OCI-LY7 (cell line): ENCODE data around the gene TMEM213. TPM values are rescaled to one million over a fixed set of nuclear protein-coding genes. Genes with fewer than 3 reads are reported as not detected.

Source experiments
- BruUV-seq: library from RNA; stranded (reverse); fragments of 400-500 nt; replicated peaks from 2 replicates; lab custom pipeline; 2021; lab: Mats Ljungman, UMichigan
- CTCF ChIA-PET: fragments of 300-600 bp; sonication (Branson Sonifier 250); formaldehyde crosslinking; loops from one replicate; lab custom pipeline; 2022; ENCODE audit warnings: antibody characterized with exemption; ENCODE audit not compliant: unreplicated experiment; lab: Charles Lee
- POLR2A ChIA-PET: fragments of 300-600 bp; sonication (Branson Sonifier 250); formaldehyde crosslinking; loops from one replicate; lab custom pipeline; 2022; ENCODE audit warnings: antibody characterized with exemption; lab: Charles Lee
- DNase-seq: peaks from one replicate; pipeline ENCODE4 v3.0.0-alpha.2; 2015; ENCODE audit warnings: low spot score
- H2AFZ ChIP-seq: fragments of 200-600 bp; sonication (generic), shearing (Covaris generic); 2 replicates; pipeline ENCODE4 v1.6.1; 2014; ENCODE audit warnings: mild to moderate bottlenecking, antibody characterized with exemption, low read length, moderate library complexity
- H3K27ac ChIP-seq: fragments of 200-600 bp; sonication (generic); 2 replicates; pipeline ENCODE4 v1.5.1; 2014; ENCODE audit warnings: mixed run types, low read depth, mild to moderate bottlenecking, moderate library complexity, low read length, inconsistent platforms; ENCODE audit not compliant: poor library complexity, severe bottlenecking
- H3K36me3 ChIP-seq: fragments of 200-600 bp; sonication (generic); 2 replicates; pipeline ENCODE4 v1.6.1; 2014; ENCODE audit warnings: mild to moderate bottlenecking, antibody characterized with exemption, low read length, moderate library complexity, mixed read lengths; ENCODE audit not compliant: insufficient read depth
- H3K4me1 ChIP-seq: fragments of 200-600 bp; sonication (generic); 2 replicates; pipeline ENCODE4 v1.5.1; 2014; ENCODE audit warnings: mild to moderate bottlenecking, low read length; ENCODE audit not compliant: insufficient read depth, poor library complexity, severe bottlenecking
- H3K4me2 ChIP-seq: fragments of 200-600 bp; sonication (generic); 2 replicates; pipeline ENCODE4 v1.6.1; 2014; ENCODE audit warnings: mild to moderate bottlenecking, low read length
- H3K4me3 ChIP-seq: fragments of 200-600 bp; sonication (generic); 2 replicates; pipeline ENCODE4 v1.5.1; 2014; ENCODE audit warnings: mild to moderate bottlenecking, low read depth, low read length; ENCODE audit not compliant: poor library complexity, severe bottlenecking
- H3K79me2 ChIP-seq: fragments of 200-600 bp; sonication (generic); 2 replicates; pipeline ENCODE4 v1.6.1; 2016; ENCODE audit warnings: low read depth, mild to moderate bottlenecking, low read length, moderate library complexity, mixed read lengths; ENCODE audit not compliant: insufficient read depth
- H3K9me2 ChIP-seq: fragments of 200-600 bp; sonication (generic); 2 replicates; pipeline ENCODE4 v1.6.1; 2016; ENCODE audit warnings: mild to moderate bottlenecking, low read length, mixed read lengths; ENCODE audit not compliant: insufficient read depth
- H3K9me3 ChIP-seq: fragments of 200-600 bp; sonication (generic); 2 replicates; pipeline ENCODE4 v1.6.1; 2014; ENCODE audit warnings: mild to moderate bottlenecking, mixed run types, low read length, mixed read lengths
- H4K20me1 ChIP-seq: fragments of 200-600 bp; sonication (generic); 2 replicates; pipeline ENCODE4 v1.6.1; 2014; ENCODE audit warnings: mild to moderate bottlenecking, antibody characterized with exemption, low read length, moderate library complexity, mixed read lengths; ENCODE audit not compliant: insufficient read depth
- EZH2phosphoT487 ChIP-seq: fragments of 200-600 bp; sonication (generic); IDR thresholded peaks from 2 replicates; pipeline ENCODE4 v1.6.1; 2018; ENCODE audit warnings: low read depth, borderline replicate concordance, mild to moderate bottlenecking, mixed run types, antibody characterized with exemption, low read length, moderate library complexity, mixed read lengths
- intact Hi-C: fragments of 100-400 bp; cut with micrococcal nuclease; formaldehyde crosslinking; loops from one replicate; pipeline ENCODE4 v1.10.0; 2022; ENCODE audit not compliant: unreplicated experiment
- small RNA-seq: library from RNA; depleted of rRNA; stranded (forward); fragments of <200 nt; gene quantifications from one replicate; pipeline ENCODE3, GENCODE V24; 2014
- total RNA-seq, 2 experiments: library from RNA; depleted of rRNA in 1 of 2; stranded (reverse); fragments of >200 nt in 1 of 2; shearing (Covaris generic) in 1 of 2; gene quantifications; 2 replicates each; pipeline ENCODE4 v1.2.3, GENCODE V29; 2014 to 2022
- TF ChIP-seq, protein P1 (sequence below): fragments of 200-600 bp; sonication (generic); conservative IDR thresholded peaks from 2 replicates; pipeline ENCODE4 v1.5.1; 2014; ENCODE audit warnings: mild to moderate bottlenecking, antibody characterized with exemption, low read length, moderate library complexity, mixed read lengths

The TMEM213 gene
- total RNA-seq, 2 experiments from 2014 or later: not detected

DNA sequence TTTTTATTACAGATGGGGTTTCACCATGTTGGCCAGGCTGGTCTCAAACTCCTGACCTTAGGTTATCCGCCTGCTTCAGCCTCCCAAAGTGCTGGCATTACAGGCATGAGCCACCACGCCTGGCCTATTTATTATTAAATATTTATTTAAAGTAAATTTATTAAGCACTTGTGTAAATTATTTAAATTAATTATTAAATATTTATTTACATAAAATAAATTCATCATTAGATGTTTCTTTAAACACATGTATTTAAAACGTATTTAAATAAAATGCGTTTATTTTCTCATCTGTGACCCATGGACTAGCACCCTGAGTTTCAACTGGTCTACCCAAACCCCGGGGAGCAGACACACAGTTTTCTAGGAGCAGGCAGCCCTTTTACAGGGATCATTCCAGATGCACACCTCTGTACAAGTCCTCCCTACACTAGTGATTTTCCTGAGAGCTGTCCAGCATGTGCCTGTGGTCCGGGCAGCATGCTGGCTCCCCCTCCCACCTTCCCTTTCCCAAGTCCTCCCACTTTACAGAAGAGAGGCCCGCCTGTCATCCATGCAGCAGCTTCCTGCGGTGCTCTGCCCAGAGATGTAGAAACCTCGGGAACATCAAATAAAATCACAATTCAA lies 89.4 kb downstream of the TMEM213 start:
- no peak for DNase-seq
- CTCF ChIA-PET: interaction anchor here (1.0 to 1.5 kb wide), 2 partner anchors 8 to 13 kb away, joined by 3 to 5 read pairs; no protein-coding TSS in a partner anchor
- POLR2A ChIA-PET: interaction anchor here (0.7 kb wide), 1 partner anchor 367 kb away, joined by 3 read pairs; no protein-coding TSS in a partner anchor
- Histone ChIP-seq H3K9me3 (no peaks in the 10 kb centered on the region), H3K4me3 (no peak overlapping the region), H3K36me3 (no peaks in the 10 kb centered on the region), H3K9me2 (no peaks in the 10 kb centered on the region), H3K79me2 (no peaks in the 10 kb centered on the region), H3K27ac (no peak overlapping the region), H3K4me1 (no peaks in the 10 kb centered on the region), H2AFZ (no peak overlapping the region), H4K20me1 (no peaks in the 10 kb centered on the region), H3K4me2 (no peak overlapping the region)
- no peak for TF ChIP-seq EZH2phosphoT487
- TF ChIP-seq, protein P1, sequence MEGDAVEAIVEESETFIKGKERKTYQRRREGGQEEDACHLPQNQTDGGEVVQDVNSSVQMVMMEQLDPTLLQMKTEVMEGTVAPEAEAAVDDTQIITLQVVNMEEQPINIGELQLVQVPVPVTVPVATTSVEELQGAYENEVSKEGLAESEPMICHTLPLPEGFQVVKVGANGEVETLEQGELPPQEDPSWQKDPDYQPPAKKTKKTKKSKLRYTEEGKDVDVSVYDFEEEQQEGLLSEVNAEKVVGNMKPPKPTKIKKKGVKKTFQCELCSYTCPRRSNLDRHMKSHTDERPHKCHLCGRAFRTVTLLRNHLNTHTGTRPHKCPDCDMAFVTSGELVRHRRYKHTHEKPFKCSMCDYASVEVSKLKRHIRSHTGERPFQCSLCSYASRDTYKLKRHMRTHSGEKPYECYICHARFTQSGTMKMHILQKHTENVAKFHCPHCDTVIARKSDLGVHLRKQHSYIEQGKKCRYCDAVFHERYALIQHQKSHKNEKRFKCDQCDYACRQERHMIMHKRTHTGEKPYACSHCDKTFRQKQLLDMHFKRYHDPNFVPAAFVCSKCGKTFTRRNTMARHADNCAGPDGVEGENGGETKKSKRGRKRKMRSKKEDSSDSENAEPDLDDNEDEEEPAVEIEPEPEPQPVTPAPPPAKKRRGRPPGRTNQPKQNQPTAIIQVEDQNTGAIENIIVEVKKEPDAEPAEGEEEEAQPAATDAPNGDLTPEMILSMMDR: no peak
- intact Hi-C loops: no loop called here
- no TSS peak for BruUV-seq

Small RNA genes lying within 50 kb of the gene (small RNA-seq; reads per million reads assigned to genes)
- not detected for gene RNU6-1272P

Other genes starting within 250 kb of the TMEM213 start
- not detected in 2 replicates for gene SVOPL, start 96.6 kb upstream of the TMEM213 start, total RNA-seq (2014; rRNA removed; shearing (Covaris generic))
- not detected in 2 replicates for gene SVOPL, start 96.6 kb upstream of the TMEM213 start, total RNA-seq (2022)
- not detected in 2 replicates for gene ATP6V0A4, start 202 bp downstream of the TMEM213 start, total RNA-seq (2014; rRNA removed; shearing (Covaris generic))
- gene ATP6V0A4, start 202 bp downstream of the TMEM213 start, total RNA-seq (2022): not detected in 2 replicates
- gene KIAA1549, start 183.4 kb downstream of the TMEM213 start, total RNA-seq (2014; rRNA removed; shearing (Covaris generic)): 0.03 TPM in 1 of 2 replicates, not detected in the other
- gene KIAA1549, start 183.4 kb downstream of the TMEM213 start, total RNA-seq (2022): 2.1 and 3.0 TPM in 2 replicates
- not detected in 2 replicates for gene ZC3HAV1L, start 238.0 kb downstream of the TMEM213 start, total RNA-seq (2014; rRNA removed; shearing (Covaris generic))
- gene ZC3HAV1L, start 238.0 kb downstream of the TMEM213 start, total RNA-seq (2022): not detected in 2 replicates